Peyer's patch (tissue), 4 donors: Measurements from ENCODE around the gene RGL1.

Experiments used
- POLR2A ChIP-seq, 2 donors: fragments of 450-650 bp; IDR thresholded peaks; one replicate each; pipeline ENCODE4 v1.5.1; 2017; ENCODE audit warnings: antibody characterized with exemption in 2 of 2, mild to moderate bottlenecking in 2 of 2, moderate library complexity in 2 of 2
- TF ChIP-seq, protein P1 (sequence below), 6 experiments: fragments of 450-650 bp in 4 of 6; fragments of 200-600 bp in 2 of 6; sonication (generic) in 1 of 6; IDR thresholded peaks; one replicate each; pipeline ENCODE4 v1.5.1; 2017 to 2019; ENCODE audit warnings: antibody characterized with exemption in 6 of 6, mild to moderate bottlenecking in 3 of 6, moderate library complexity in 1 of 6

DNA sequence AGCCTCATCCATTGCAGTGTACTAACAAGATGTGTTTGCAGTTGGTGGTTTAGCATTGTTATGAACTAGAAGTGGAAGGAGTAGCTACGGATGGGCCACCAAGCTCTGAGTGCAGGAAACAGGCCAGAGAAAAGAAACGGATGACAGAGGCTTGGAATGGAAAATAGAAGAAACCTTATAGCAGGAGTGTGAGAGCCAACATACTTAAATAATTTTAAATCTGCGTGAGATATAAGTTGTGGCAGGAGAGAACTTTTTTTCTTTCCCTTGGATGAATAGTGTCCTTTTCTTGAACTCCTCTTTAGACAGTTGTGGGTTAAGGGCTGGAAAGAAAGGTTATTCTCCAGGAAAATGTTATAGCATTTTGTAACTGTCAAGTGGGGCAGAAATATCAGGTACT lies 54.2 kb downstream of the RGL1 start:
- TF ChIP-seq, protein P1, sequence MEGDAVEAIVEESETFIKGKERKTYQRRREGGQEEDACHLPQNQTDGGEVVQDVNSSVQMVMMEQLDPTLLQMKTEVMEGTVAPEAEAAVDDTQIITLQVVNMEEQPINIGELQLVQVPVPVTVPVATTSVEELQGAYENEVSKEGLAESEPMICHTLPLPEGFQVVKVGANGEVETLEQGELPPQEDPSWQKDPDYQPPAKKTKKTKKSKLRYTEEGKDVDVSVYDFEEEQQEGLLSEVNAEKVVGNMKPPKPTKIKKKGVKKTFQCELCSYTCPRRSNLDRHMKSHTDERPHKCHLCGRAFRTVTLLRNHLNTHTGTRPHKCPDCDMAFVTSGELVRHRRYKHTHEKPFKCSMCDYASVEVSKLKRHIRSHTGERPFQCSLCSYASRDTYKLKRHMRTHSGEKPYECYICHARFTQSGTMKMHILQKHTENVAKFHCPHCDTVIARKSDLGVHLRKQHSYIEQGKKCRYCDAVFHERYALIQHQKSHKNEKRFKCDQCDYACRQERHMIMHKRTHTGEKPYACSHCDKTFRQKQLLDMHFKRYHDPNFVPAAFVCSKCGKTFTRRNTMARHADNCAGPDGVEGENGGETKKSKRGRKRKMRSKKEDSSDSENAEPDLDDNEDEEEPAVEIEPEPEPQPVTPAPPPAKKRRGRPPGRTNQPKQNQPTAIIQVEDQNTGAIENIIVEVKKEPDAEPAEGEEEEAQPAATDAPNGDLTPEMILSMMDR (IDR thresholded peaks at IDR 0.05): no peak
- TF ChIP-seq POLR2A (IDR thresholded peaks at IDR 0.05): no peak
